IPS DF 4.7 (cell line): ENCODE measurements around the gene TRAF3IP1.
"Not testable (repeated sequence)": the region's sequence is repeated elsewhere in the genome, so short reads cannot be mapped to it uniquely, and the experiment has no call there.

Experiments used
- DNase-seq: peaks from one replicate; pipeline ENCODE4 v3.0.0-alpha.2; 2013; ENCODE audit warnings: low spot score; ENCODE audit errors: extremely low read depth

Gene TRAF3IP1

GRCh38 chr2:238339814-238340213, 19.5 kb downstream of the TRAF3IP1 start:
- DNase-seq: no peak

GRCh38 chr2:238341536-238341935, 21.2 kb downstream of the TRAF3IP1 start:
- no peak for DNase-seq

GRCh38 chr2:238344035-238344434, 23.7 kb downstream of the TRAF3IP1 start:
- no peak for DNase-seq

GRCh38 chr2:238344517-238344916, 24.2 kb downstream of the TRAF3IP1 start:
- no peak for DNase-seq

- no peak for DNase-seq
These were observed 25.1 kb downstream of the TRAF3IP1 start for GRCh38 chr2:238345297-238345968.

DNA sequence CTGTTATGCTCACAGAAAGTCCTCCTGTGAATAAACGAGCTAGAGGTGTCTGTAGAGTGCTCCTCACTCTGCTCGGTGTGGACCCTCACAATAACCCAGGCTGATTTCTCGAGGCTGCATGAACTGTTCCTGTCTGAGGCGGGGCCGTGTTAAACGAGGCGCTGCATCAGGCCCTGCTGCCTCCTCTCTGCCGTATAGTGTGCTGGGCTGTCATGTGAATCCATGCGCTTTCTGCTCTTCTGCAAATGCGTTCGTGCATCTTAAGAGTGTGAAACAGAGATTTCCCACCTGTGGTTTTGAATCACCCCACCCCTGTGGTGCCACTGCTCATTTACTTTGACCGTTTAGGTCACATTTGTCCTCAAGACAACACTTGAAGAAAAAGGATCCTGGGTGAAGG, 26.2 kb downstream of the TRAF3IP1 start:
- no peak for DNase-seq

GRCh38 chr2:238350150-238350897, 30.0 kb downstream of the TRAF3IP1 start:
- no peak for DNase-seq

DNA sequence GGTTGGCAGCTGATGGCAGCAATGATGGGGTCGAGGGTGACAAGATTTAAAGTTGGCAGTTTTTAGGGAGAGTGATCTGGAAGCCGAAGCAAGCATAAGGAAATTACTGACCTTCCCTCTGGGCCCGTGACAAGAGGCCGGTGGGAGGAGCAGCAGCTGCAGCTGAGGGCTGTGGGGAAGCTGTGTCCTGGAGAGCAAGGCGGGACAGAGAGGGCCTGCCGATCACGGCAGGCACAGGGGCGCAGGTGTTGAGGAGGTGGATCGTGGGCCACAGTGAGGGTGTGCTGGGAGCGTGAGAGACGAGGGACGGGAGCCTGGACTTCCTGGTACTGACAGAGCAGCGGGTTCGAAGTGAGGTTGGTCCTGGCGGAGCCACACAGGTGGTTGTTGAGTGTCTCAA, 31.0 kb downstream of the TRAF3IP1 start:
- no peak for DNase-seq

- no peak for DNase-seq
These were observed 32.0 kb downstream of the TRAF3IP1 start for GRCh38 chr2:238352361-238352760.

GRCh38 chr2:238358769-238359168, 38.5 kb downstream of the TRAF3IP1 start:
- DNase-seq: no peak

- no peak for DNase-seq
These were observed 39.1 kb downstream of the TRAF3IP1 start for GRCh38 chr2:238359403-238359802.

DNA sequence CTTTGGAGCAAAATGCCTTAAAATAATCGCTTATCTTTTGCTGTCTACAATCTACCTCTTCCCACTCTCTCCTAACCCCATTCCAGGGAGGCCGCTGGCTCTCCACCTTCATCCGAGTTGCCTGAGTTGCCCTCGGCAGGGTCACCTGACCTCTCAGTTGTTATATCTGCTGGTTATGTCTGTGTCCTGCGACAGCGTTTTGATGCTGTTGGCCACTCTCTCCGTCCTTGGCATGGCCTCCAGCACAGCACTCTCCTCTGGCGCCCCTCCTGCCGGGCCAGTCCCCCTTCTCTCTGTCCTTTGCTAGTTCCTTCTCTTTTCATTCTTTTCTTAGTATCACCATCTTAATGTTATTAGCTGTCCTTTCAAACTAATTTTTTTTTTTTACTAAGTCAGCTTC, 41.6 kb downstream of the TRAF3IP1 start:
- no peak for DNase-seq

DNA sequence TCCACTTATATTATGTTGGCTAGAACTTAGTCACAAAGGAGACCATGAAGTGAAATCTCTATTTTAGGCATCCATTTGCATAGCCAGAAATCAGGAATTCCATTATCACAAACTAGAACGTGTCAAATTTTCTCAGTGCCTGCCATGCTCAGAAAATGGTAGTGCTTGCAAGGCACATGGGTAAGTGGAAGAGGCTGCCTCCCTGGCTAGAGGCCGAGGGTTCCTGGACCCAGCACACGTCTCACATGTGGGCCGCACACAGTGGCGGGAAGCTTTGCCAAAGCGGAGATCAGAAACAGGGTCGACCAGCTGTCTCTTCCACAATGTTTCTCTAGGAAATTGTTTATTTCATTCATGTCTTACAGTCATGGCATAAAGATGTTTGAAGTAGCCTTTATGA, 42.3 kb downstream of the TRAF3IP1 start:
- DNase-seq: no peak

- DNase-seq: no peak
These were observed 49.3 kb downstream of the TRAF3IP1 start for GRCh38 chr2:238369591-238370040.

- DNase-seq: no peak
These were observed 49.9 kb downstream of the TRAF3IP1 start for GRCh38 chr2:238370094-238370822.

GRCh38 chr2:238370823-238371372, 50.6 kb downstream of the TRAF3IP1 start:
- no peak for DNase-seq

- not testable (repeated sequence) for DNase-seq
These were observed 52.0 kb downstream of the TRAF3IP1 start for GRCh38 chr2:238372277-238372676.

- DNase-seq: no peak
These were observed 56.6 kb downstream of the TRAF3IP1 start for GRCh38 chr2:238376884-238377391.

GRCh38 chr2:238378230-238379095, 58.1 kb downstream of the TRAF3IP1 start:
- no peak for DNase-seq

GRCh38 chr2:238379096-238379810, 58.9 kb downstream of the TRAF3IP1 start:
- DNase-seq: no peak
